K562 (cell line): ENCODE data around the gene DUSP16. TPM values are rescaled to one million over a fixed set of nuclear protein-coding genes. Genes with fewer than 3 reads are reported as not detected.

Source experiments
- ATAC-seq: fragments of 200-7000 bp; cut with Tn5 transposase; 3 replicates; pipeline ENCODE4 v1.9.1; 2020; ENCODE audit warnings: moderate library complexity
- BruUV-seq: library from RNA; stranded (reverse); fragments of 400-500 nt; replicated peaks from 2 replicates; lab custom pipeline; 2021; lab: Mats Ljungman, UMichigan
- CTCF ChIA-PET: fragments of 300-600 bp; formaldehyde crosslinking; extraction: SDS; loops from one replicate; lab custom pipeline; 2021; ENCODE audit warnings: low intra/inter-chr PET ratio; lab: Yijun Ruan, JAX
- POLR2A ChIA-PET: fragments of 300-600, 350-650 bp; sonication (Branson Sonifier 250); formaldehyde crosslinking; extraction: SDS; loops from one replicate; lab custom pipeline; 2021; ENCODE audit warnings: antibody characterized with exemption, inconsistent platforms; lab: Yijun Ruan, JAX
- DNase-seq, 4 experiments: peaks; one replicate each; pipeline versions ENCODE4 v3.0.0 to v3.0.0-alpha.2; 2011 to 2018; ENCODE audit warnings: low spot score in 3 of 4, mixed read lengths in 3 of 4; ENCODE audit errors: extremely low read depth in 1 of 4
- FAIRE-seq: peaks from 2 replicates; lab custom pipeline; 2011; peaks lifted over from hg19 to GRCh38; lab: Jason Lieb, UNC
- H2AFZ ChIP-seq: 2 replicates; pipeline ENCODE4 v1.6.0; 2011; ENCODE audit warnings: low read depth, low read length, control low read depth, inconsistent platforms
- H3K27ac ChIP-seq: fragments of 200-600 bp; 3 replicates; pipeline ENCODE4 v1.8.0; 2011; ENCODE audit warnings: low read depth, mild to moderate bottlenecking, control low read depth, inconsistent platforms, low read length, moderate library complexity, mixed read lengths; ENCODE audit errors: extremely low read depth
- H3K27me3 ChIP-seq, 2 experiments: fragments of 300-600 bp in 1 of 2; 2 replicates in 1 of 2; 3 replicates in 1 of 2; pipeline versions ENCODE4 v1.6.0 to v1.8.0; 2011; ENCODE audit warnings: inconsistent platforms in 2 of 2, low read length in 2 of 2, mild to moderate bottlenecking in 1 of 2, mixed read lengths in 1 of 2, moderate library complexity in 1 of 2; ENCODE audit not compliant: control insufficient read depth in 2 of 2, insufficient read depth in 2 of 2
- H3K36me3 ChIP-seq: fragments of 300-600 bp; 3 replicates; pipeline ENCODE4 v1.8.0; 2011; ENCODE audit warnings: mild to moderate bottlenecking, low read length, inconsistent platforms; ENCODE audit not compliant: control insufficient read depth, insufficient read depth
- H3K4me1 ChIP-seq, 2 experiments: fragments of 200-600 bp in 1 of 2; replicated peaks in 1 of 2; 2 replicates in 1 of 2; 3 replicates in 1 of 2; pipeline versions ENCODE4 v1.5.1 to v1.8.0; 2011; ENCODE audit warnings: inconsistent platforms in 2 of 2, low read length in 2 of 2, mild to moderate bottlenecking in 1 of 2, mixed read lengths in 1 of 2, moderate library complexity in 1 of 2; ENCODE audit not compliant: control insufficient read depth in 2 of 2, insufficient read depth in 2 of 2
- H3K4me2 ChIP-seq: 2 replicates; pipeline ENCODE4 v1.6.1; 2011; ENCODE audit warnings: low read length, control low read depth, inconsistent platforms, mixed read lengths; ENCODE audit not compliant: insufficient read depth
- H3K4me3 ChIP-seq: fragments of 200-600 bp; sonication (generic), shearing (Covaris generic); 2 replicates; pipeline ENCODE4 v1.5.1; 2016; ENCODE audit warnings: control low read depth, inconsistent platforms
- H3K79me2 ChIP-seq: fragments of 200-600 bp; 3 replicates; pipeline ENCODE4 v1.8.0; 2011; ENCODE audit warnings: low read length, inconsistent platforms; ENCODE audit not compliant: control insufficient read depth, insufficient read depth
- H3K9ac ChIP-seq, 2 experiments: 2 replicates each; pipeline versions ENCODE4 v1.6.0 to v1.6.1; 2011; ENCODE audit warnings: low read depth in 2 of 2, low read length in 2 of 2, control low read depth in 1 of 2, inconsistent platforms in 1 of 2, mild to moderate bottlenecking in 1 of 2, mixed read lengths in 1 of 2; ENCODE audit not compliant: insufficient read depth in 1 of 2
- H3K9me1 ChIP-seq: one replicate; pipeline ENCODE4 v1.6.0; 2011; ENCODE audit warnings: inconsistent platforms, mild to moderate bottlenecking, low read length, moderate library complexity; ENCODE audit not compliant: control insufficient read depth, insufficient read depth
- H3K9me3 ChIP-seq: replicated peaks from 2 replicates; pipeline ENCODE4 v1.5.1; 2011; ENCODE audit warnings: low read depth, low read length, inconsistent platforms; ENCODE audit not compliant: control insufficient read depth, insufficient read depth
- H4K20me1 ChIP-seq: replicated peaks from 2 replicates; pipeline ENCODE4 v1.6.1; 2011; ENCODE audit warnings: low read length, inconsistent platforms, mixed read lengths; ENCODE audit not compliant: control insufficient read depth, insufficient read depth
- BDP1 ChIP-seq: IDR thresholded peaks from 3 replicates; pipeline ENCODE4 v1.6.1; 2011; ENCODE audit not compliant: insufficient read length, insufficient read depth
- ETV6 ChIP-seq, 3 experiments: fragments of 150-350 bp in 1 of 3; sonication (generic) in 1 of 3; formaldehyde crosslinking in 1 of 3; IDR thresholded peaks; 2 replicates each; pipeline versions ENCODE4 v1.6.1 to v1.8.0; 2014 to 2022; ENCODE audit warnings: borderline replicate concordance in 2 of 3, low read depth in 2 of 3, antibody characterized with exemption in 1 of 3, low read length in 1 of 3, mild to moderate bottlenecking in 1 of 3, missing genetic modification reagents in 1 of 3
- GATAD2B ChIP-seq: fragments of 450-650 bp; IDR thresholded peaks from 2 replicates; pipeline ENCODE4 v1.6.1; 2017; ENCODE audit warnings: mild to moderate bottlenecking, borderline replicate concordance
- KAT7 ChIP-seq: sonication (generic); formaldehyde crosslinking; IDR thresholded peaks from 2 replicates; pipeline ENCODE4 v1.8.0; 2022; ENCODE audit warnings: missing genetic modification reagents, mild to moderate bottlenecking, borderline replicate concordance
- KDM2B ChIP-seq: fragments of 250-450 bp; sonication (Bioruptor Pico); IDR thresholded peaks from 2 replicates; pipeline ENCODE4 v1.8.0; 2021; ENCODE audit warnings: mild to moderate bottlenecking, moderate library complexity
- MEF2D ChIP-seq: conservative IDR thresholded peaks from 2 replicates; pipeline ENCODE4 v1.6.1; 2016; ENCODE audit warnings: low read depth, missing genetic modification characterization, missing compliant biosample characterization
- NR4A1 ChIP-seq, 2 experiments: fragments of 250-450 bp in 1 of 2; fragments of 450-650 bp in 1 of 2; sonication (Bioruptor Pico) in 1 of 2; IDR thresholded peaks; 2 replicates each; pipeline versions ENCODE4 v1.4.0 to v1.6.1; 2016 to 2020; ENCODE audit warnings: mild to moderate bottlenecking in 2 of 2, missing compliant biosample characterization in 1 of 2, missing genetic modification characterization in 1 of 2, moderate library complexity in 1 of 2
- SRSF1 ChIP-seq: fragments of 200-400 bp; formaldehyde crosslinking; IDR thresholded peaks from 2 replicates; pipeline ENCODE4 v1.6.1; 2017; ENCODE audit warnings: mild to moderate bottlenecking, low read depth, low read length, moderate library complexity
- TCFL5 ChIP-seq: fragments of 250-450 bp; sonication (Bioruptor Pico); conservative IDR thresholded peaks from 2 replicates; pipeline ENCODE4 v1.6.1; 2021; ENCODE audit warnings: mild to moderate bottlenecking, moderate library complexity, matching md5 sums
- U2AF1 ChIP-seq: fragments of 200-400 bp; formaldehyde crosslinking; optimal IDR thresholded peaks from 2 replicates; pipeline ENCODE3; 2017; ENCODE audit warnings: mild to moderate bottlenecking, low read depth, low read length, moderate library complexity
- USF2 ChIP-seq: sonication (generic); formaldehyde crosslinking; IDR thresholded peaks from 2 replicates; pipeline ENCODE4 v1.5.0; 2020; ENCODE audit warnings: missing genetic modification reagents
- ZC3H11A ChIP-seq: IDR thresholded peaks from 2 replicates; pipeline ENCODE4 v1.6.1; 2012; ENCODE audit warnings: low read depth, low read length, improper control_type of control experiment
- ZNF408 ChIP-seq: fragments of 250-450 bp; sonication (Bioruptor Pico); IDR thresholded peaks from 2 replicates; pipeline ENCODE4 v1.4.0; 2020; ENCODE audit warnings: low read depth, mild to moderate bottlenecking, moderate library complexity
- ZNF507 ChIP-seq: conservative IDR thresholded peaks from 2 replicates; pipeline ENCODE4 v1.6.1; 2017; ENCODE audit warnings: missing genetic modification characterization, missing compliant biosample characterization
- WGBS: fragments of 100-300 bp; shearing (Covaris generic); methylation state at CpG from one replicate; pipeline ENCODE4 v1.1.6; 2016; ENCODE audit warnings: low coverage, mixed read lengths; ENCODE audit not compliant: insufficient coverage; ENCODE audit errors: missing lambda C conversion rate; 5-methylcytosine and 5-hydroxymethylcytosine counted together
- in situ Hi-C: fragments of 300-500 bp; cut with MboI; formaldehyde crosslinking; loops from 4 replicates; pipeline ENCODE4 v1.15.0; 2018; ENCODE audit warnings: inconsistent platforms, mixed read lengths
- intact Hi-C: fragments of 100-400 bp; cut with micrococcal nuclease; formaldehyde crosslinking; loops from 2 replicates; pipeline ENCODE4 v1.14.2; 2022
- polyA plus RNA-seq, 8 experiments: library from polyadenylated mRNA; depleted of rRNA in 4 of 8; stranded (reverse) in 5 of 8; unstranded in 3 of 8; fragments of >200 nt; fragmentation: Nextera tagmentation in 2 of 8; fragmentation: Illumina TruSeq in 1 of 8; extraction: Ambion mirVana in 2 of 8; extraction: Trizol in 1 of 8; gene quantifications; 2 replicates each; pipeline versions ENCODE4 v1.2.1 to v1.2.3, GENCODE V29; 2011 to 2014; ENCODE audit warnings: inconsistent platforms in 1 of 8, missing spikeins in 1 of 8
- total RNA-seq, 7 experiments: library from RNA; depleted of rRNA in 6 of 7; stranded (reverse); fragments of >200 nt in 6 of 7; fragmentation: Illumina TruSeq in 2 of 7; extraction: Trizol in 2 of 7; gene quantifications; 2 replicates each; pipeline versions ENCODE4 v1.2.1 to v1.2.3, GENCODE V29; 2011 to 2021; ENCODE audit warnings: low replicate concordance in 1 of 7
- TF ChIP-seq, protein P1 (sequence below): fragments of 250-450 bp; sonication (Bioruptor Pico); IDR thresholded peaks from 2 replicates; pipeline ENCODE4 v1.4.0; 2020; ENCODE audit warnings: mild to moderate bottlenecking, moderate library complexity, borderline replicate concordance
- TF ChIP-seq, protein P2 (sequence below), 2 experiments: fragments of 250-450 bp in 1 of 2; fragments of 450-650 bp in 1 of 2; sonication (Bioruptor Pico) in 1 of 2; IDR thresholded peaks; 2 replicates each; pipeline versions ENCODE4 v1.6.1 to v1.8.0; 2016 to 2021; ENCODE audit warnings: mild to moderate bottlenecking in 2 of 2, moderate library complexity in 2 of 2, missing compliant biosample characterization in 1 of 2, missing genetic modification characterization in 1 of 2

DUSP16 gene
- total and polyA plus RNA-seq, 9 of the 15 experiments (the other 6 are each of a cell fraction or from before 2014, with no cell fraction given), result 0.70 to 12.3 (median 5.7) TPM

DNA sequence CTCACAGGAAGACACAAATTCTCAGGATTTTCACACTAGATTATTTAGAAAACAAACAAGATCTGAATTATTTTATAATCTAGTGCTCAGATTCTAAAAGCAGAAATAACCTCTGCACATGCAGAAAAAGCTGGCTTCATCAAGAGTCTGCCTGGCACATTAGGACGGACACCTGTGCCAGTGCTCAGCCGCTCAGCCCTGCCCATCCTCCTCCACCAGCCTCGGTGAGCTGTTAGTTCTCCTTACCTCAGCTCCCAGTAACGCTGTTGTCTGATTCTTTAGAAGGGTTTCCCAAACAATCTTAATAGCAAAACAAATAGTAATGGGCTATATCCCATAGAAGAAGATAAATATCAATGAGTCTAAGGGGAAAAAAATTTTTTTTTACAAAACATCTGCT lies 27.7 kb downstream of the DUSP16 start:
- FAIRE-seq, result no peak
- DNase-seq, result no peak
- H3K9me3 ChIP-seq, result no peaks in the 10 kb centered on the region
- H3K27me3 ChIP-seq, result no peaks in the 10 kb centered on the region
- H3K4me3 ChIP-seq, result no peak overlapping the region
- ATAC-seq, result no peak
- peaks cover 6% of the 10 kb centered on the region for H4K20me1 ChIP-seq
- H2AFZ ChIP-seq, result no peak overlapping the region
- intact Hi-C loops, result no loop called here
- H3K9me1 ChIP-seq, result no peaks in the 10 kb centered on the region
- no peak overlapping the region for H3K27ac ChIP-seq
- 82% methylated on average over 3 of the region's 4 CpGs for WGBS
- ChIA-PET CTCF (no interaction called here), POLR2A (no interaction called here)
- H3K79me2 ChIP-seq, result no peaks in the 10 kb centered on the region
- H3K4me2 ChIP-seq, result no peak overlapping the region
- no peaks in the 10 kb centered on the region for H3K36me3 ChIP-seq
- H3K4me1 ChIP-seq, result peaks cover 2 to 11% of the 10 kb centered on the region in 2 experiments; a peak in 3 of 5 replicates
- BruUV-seq, result no TSS peak
- H3K9ac ChIP-seq, result no peak overlapping the region; a peak in 1 of 4 replicates
- in situ Hi-C loops, result no loop called here
- no peak for TF ChIP-seq USF2 (CRISPR knock-in tag)
- TF ChIP-seq KAT7, result no peak
- TF ChIP-seq TCFL5 (CRISPR knock-in tag), result no peak
- TF ChIP-seq, protein P1, sequence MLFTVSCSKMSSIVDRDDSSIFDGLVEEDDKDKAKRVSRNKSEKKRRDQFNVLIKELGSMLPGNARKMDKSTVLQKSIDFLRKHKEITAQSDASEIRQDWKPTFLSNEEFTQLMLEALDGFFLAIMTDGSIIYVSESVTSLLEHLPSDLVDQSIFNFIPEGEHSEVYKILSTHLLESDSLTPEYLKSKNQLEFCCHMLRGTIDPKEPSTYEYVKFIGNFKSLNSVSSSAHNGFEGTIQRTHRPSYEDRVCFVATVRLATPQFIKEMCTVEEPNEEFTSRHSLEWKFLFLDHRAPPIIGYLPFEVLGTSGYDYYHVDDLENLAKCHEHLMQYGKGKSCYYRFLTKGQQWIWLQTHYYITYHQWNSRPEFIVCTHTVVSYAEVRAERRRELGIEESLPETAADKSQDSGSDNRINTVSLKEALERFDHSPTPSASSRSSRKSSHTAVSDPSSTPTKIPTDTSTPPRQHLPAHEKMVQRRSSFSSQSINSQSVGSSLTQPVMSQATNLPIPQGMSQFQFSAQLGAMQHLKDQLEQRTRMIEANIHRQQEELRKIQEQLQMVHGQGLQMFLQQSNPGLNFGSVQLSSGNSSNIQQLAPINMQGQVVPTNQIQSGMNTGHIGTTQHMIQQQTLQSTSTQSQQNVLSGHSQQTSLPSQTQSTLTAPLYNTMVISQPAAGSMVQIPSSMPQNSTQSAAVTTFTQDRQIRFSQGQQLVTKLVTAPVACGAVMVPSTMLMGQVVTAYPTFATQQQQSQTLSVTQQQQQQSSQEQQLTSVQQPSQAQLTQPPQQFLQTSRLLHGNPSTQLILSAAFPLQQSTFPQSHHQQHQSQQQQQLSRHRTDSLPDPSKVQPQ, result no peak
- no peak for TF ChIP-seq SRSF1
- TF ChIP-seq GATAD2B, result no peak
- no peak for TF ChIP-seq ZNF408 (CRISPR knock-in tag)
- TF ChIP-seq BDP1, result no peak
- TF ChIP-seq KDM2B (CRISPR knock-in tag), result no peak
- no peak for TF ChIP-seq ETV6 (IDR thresholded peaks at IDR 0.05; ENCODE audit: borderline replicate concordance in 1 of 2, low read depth in 2 of 2, low read length in 1 of 2)
- no peak for TF ChIP-seq ETV6 (CRISPR knock-in tag; IDR thresholded peaks at IDR 0.05; ENCODE audit: borderline replicate concordance)
- no peak for TF ChIP-seq MEF2D (tag)
- TF ChIP-seq, protein P2, sequence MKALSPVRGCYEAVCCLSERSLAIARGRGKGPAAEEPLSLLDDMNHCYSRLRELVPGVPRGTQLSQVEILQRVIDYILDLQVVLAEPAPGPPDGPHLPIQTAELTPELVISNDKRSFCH (CRISPR knock-in tag; IDR thresholded peaks at IDR 0.05), result no peak
- TF ChIP-seq, protein P2 (tag; IDR thresholded peaks at IDR 0.05), result no peak
- no peak for TF ChIP-seq U2AF1
- TF ChIP-seq NR4A1 (CRISPR knock-in tag; IDR thresholded peaks at IDR 0.05), result no peak
- TF ChIP-seq NR4A1 (tag; IDR thresholded peaks at IDR 0.05), result no peak
- no peak for TF ChIP-seq ZC3H11A
- TF ChIP-seq ZNF507, result no peak
